ENCODE measurements around the gene DAP3.
"Not testable (repeated sequence)": the region's sequence is repeated elsewhere in the genome, so short reads cannot be mapped to it uniquely, and the experiment has no call there.

DAP3 gene

GRCh38 chr1:155689081-155689607, at the start of gene DAP3:
TSS of gene DAP3 (plus strand) at chr1:155689091. CDS start at chr1:155709780, 20,689 bp downstream.
- DNase-seq: not testable (repeated sequence)

GRCh38 chr1:155640367-155640766, 48.5 kb upstream of the DAP3 start:
- no peak for DNase-seq

GRCh38 chr1:155642559-155643180, 46.2 kb upstream of the DAP3 start:
- DNase-seq: peak; percentile 5

GRCh38 chr1:155643230-155643629, 45.7 kb upstream of the DAP3 start:
- no peak for DNase-seq

GRCh38 chr1:155645034-155645598, 43.8 kb upstream of the DAP3 start:
- DNase-seq: no peak

GRCh38 chr1:155645648-155646047, 43.2 kb upstream of the DAP3 start:
- no peak for DNase-seq

GRCh38 chr1:155646307-155646706, 42.6 kb upstream of the DAP3 start:
- DNase-seq: no peak

- DNase-seq: no peak
These were observed 40.4 kb upstream of the DAP3 start for GRCh38 chr1:155648207-155649147.

- no peak for DNase-seq
These were observed 39.2 kb upstream of the DAP3 start for GRCh38 chr1:155649676-155650075.

- DNase-seq: no peak
These were observed 38.6 kb upstream of the DAP3 start for GRCh38 chr1:155650231-155650757.

- DNase-seq: no peak
These were observed 36.8 kb upstream of the DAP3 start for GRCh38 chr1:155651861-155652661.

- no peak for DNase-seq
These were observed 35.9 kb upstream of the DAP3 start for GRCh38 chr1:155652951-155653350.

- DNase-seq: no peak
These were observed 31.4 kb upstream of the DAP3 start for GRCh38 chr1:155657463-155657862.

GRCh38 chr1:155661239-155661638, 27.7 kb upstream of the DAP3 start:
- DNase-seq: not testable (repeated sequence)

GRCh38 chr1:155669233-155670162, 19.4 kb upstream of the DAP3 start:
- DNase-seq: no peak

- DNase-seq: no peak
These were observed 17.1 kb upstream of the DAP3 start for GRCh38 chr1:155671750-155672149.

GRCh38 chr1:155673003-155673402, 15.9 kb upstream of the DAP3 start:
- no peak for DNase-seq

GRCh38 chr1:155678027-155678426, 10.9 kb upstream of the DAP3 start:
- DNase-seq: no peak

- not testable (repeated sequence) for DNase-seq
These were observed 9.9 kb upstream of the DAP3 start for GRCh38 chr1:155678992-155679391.

- no peak for DNase-seq
These were observed 8.4 kb upstream of the DAP3 start for GRCh38 chr1:155680531-155680930.

GRCh38 chr1:155681776-155682175, 7.1 kb upstream of the DAP3 start:
- DNase-seq: no peak

All from CD4-positive, alpha-beta T cell treated with Interleukin-17A for 1 hour (primary cell).